HK-2 (cell line): Measurements from ENCODE around the gene ZNF319.

Experiments used
- DNase-seq: peaks from one replicate; pipeline ENCODE4 v3.0.0-alpha.2; 2018; ENCODE audit not compliant: unreplicated experiment

ZNF319 gene

DNA sequence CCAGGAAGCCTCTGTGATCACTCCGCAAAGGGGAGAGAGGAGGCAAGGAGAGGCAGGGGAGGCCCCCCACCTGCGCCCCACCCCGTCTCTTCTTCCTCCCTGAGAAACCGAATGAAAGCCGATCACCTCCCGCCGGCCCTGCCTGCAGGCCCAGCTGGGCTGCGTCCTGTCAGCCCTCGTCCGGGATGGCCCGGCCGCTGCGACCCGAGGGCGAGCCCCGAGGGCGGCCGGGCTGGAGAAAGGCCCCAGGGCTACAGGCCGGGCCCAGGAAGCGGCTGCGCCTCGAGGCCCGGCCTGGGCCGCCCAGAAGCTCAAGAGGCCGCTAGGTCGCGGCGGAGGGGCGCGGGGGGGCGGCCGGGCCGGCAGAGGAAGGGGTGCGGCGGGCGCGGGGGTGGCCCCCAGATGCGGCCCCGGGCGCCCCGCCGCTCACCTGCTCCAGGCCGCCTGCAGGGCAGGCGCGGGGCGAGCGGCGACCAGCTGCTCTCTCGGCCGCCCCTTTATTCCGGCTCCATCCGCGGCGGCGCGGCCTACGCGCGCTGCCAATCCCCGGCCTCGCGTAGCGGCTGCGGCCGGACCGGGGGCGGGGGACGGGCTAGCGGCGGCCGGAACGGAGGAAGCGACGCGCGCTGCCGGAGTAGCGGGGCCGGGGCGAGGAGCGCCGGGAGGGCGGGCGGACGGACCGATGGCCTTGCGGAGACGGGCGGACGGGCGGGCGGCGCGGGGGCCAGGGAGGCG, at the start of gene ZNF319:
Gene ZNF319 (minus strand): TSS at position 702 of the 735 bp plus-strand sequence. CDS start 2,407 bp downstream, outside the sequence.
- no peak for DNase-seq

DNA sequence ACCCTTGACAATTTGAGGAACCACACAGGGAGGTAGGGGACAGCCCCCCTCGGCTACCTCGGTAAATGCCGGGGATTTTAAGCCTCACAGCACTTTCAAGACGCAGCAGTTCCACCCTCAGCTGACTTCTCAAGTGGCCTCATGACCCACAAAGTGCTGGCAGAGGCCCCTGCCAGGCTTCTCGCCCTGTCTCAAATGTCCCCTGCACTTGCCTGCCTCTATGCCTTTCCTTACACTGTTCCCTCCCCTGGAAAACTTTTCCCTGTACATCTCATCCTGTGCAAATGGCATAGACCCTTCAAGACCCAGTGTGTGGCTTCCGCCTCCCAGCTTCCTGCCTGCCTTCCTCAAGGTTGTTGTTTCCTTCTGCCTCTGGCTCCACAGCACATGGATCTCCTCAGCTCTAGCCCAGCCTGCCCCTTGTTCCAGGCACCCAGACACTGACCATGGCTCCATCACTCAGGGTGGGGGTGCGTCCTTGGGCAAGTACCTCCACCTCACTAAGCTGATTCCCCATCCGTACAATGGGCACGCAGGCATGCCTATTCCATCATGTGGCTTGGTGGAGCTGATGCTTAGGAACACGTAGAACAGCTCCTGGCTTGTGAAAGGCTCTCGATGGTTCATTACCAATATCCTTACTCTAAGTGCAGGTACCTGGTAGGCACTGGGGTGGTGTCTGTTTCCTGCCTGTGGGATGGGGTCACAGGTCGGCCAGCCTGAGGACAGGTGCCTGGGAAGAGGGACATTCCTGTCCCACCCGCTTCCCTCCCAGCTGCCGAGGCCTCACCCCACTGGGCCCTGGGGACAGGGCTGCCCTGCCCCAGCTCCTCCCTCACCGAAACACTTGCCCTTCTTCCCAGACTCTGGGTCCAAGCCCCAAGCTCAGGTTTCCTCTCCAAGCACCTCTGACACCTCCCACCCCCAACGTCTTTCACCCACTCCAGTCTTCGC, 49.0 kb upstream of the ZNF319 start:
- DNase-seq, result no peak

- DNase-seq, result no peak
These were observed 48.2 kb upstream of the ZNF319 start for GRCh38 chr16:58048494-58049231.

- no peak for DNase-seq
These were observed 47.3 kb upstream of the ZNF319 start for GRCh38 chr16:58047557-58048348.

DNA sequence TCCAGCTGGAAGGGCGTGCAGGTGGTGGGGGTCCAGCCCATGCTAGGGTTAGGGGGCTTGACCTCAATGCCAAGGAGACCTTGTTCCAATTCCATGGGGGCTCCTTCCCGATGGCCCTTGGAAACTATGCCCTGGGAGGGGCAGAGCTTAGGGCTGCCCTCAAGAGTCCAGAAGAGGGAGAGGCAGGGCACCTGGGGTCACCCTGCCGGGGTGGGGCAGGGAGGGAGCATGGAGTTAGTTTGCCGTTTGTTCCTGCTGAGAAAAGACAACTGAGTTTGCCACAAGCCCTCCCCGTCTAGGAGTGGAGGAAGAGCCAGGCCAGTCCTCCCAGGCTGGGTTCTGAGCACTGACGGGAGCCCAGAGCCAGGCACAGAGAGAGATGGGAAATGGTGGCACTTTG, 46.5 kb upstream of the ZNF319 start:
- DNase-seq, result no peak

DNA sequence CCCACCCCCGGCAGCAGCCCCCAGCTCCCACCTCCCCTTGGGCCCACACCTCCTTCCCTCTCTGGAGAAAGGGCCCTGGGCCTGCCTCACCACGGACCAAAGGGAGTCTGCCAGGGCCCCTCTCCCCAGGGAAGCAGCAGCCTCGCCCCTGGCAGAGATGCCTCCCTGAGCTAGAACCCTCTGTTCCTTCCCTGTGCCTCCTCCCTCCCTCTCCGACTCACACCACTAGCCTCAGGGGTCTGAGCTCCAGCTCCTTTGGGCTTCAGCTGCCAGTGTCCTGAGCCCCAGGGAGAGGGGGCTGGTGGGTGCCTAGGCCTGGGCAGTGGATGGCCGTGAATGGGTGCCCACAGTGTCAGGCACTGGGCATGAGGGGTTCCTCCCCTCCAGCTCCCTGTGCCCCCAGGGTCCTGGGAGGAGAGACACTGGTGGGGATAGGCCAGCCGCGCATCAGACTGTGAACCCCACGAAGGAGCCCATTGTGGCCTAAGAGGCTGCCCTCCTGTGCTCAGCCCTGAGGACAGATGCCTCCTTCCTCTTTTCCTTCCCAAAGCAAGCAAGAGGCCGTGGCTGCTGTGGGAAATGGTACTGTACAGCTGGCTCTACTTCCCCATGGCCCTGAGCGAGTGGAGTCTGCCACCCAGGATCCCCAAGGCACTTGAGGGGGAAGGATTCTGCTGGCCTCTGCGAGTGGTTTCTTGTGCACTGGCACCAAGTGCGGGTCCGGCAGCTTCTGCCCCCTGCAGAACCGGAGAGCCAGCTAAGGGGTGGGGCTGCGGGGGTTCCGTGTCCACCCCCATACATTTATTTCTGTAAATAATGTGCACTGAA, 45.8 kb upstream of the ZNF319 start:
- DNase-seq, result no peak

- DNase-seq, result no peak
These were observed 44.6 kb upstream of the ZNF319 start for GRCh38 chr16:58045096-58045495.

DNA sequence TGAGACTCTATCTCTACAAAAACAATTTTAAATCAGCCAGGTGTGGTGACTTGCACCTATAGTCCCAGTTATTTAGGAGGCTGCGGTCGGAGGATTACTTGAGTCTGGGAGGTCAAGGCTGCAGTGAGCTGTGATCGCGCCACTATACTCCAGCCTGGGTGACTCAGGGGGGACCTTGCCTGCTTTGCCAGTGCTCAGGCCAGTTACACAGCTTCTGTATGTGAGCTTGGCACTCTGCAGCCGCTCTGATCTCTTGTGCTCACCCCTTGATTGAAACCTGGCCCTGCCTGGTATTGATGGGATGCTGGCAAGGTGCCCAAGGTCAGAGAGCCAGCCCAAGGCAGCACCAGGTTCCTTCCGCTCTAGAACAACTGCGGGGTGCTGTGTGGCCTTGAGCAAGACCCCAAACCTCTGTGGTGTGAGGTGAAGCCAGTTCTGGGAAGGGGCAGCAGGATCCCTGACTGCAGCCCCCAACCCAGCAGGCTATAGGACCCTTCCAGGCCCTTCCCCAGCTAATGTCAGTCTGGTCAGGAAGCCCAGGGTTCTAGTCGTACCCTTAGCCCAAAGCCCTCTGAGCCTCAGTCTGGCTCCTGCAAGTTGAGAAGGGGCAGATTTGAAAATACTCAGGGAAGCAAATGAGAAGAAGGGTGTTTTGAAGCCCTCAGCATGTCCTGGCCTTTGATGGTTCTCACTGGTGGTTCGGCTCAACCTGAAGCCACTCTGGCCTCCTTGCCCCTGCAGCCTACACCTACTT, 44.0 kb upstream of the ZNF319 start:
- DNase-seq, result no peak

GRCh38 chr16:58043571-58044155, 43.2 kb upstream of the ZNF319 start:
- no peak for DNase-seq

DNA sequence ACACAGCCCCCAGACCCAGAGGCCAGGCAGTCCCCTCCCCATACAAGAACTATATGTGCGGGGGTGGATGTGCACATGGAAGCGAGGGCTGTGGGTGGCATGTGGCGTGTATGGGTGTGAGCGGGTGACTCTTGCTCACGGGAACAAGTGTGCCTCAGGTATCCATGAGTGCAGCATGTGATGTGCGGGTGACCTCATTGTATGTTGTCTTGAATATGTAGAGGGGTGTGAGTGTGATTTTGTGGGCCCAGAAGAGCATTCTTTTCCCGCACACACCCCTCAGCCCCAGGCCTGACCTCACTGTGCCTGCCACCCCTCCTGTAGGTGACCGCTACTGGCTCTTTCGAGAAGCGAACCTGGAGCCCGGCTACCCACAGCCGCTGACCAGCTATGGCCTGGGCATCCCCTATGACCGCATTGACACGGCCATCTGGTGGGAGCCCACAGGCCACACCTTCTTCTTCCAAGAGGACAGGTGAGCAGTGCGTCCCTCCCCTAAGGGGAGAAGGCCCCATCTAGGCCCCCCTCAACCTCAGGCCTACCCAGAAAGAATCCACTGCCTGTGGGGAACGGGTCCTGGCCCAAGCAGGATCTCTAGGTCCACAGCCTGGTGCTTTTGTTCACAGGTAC, 42.5 kb upstream of the ZNF319 start:
- DNase-seq, result no peak

- no peak for DNase-seq
These were observed 41.8 kb upstream of the ZNF319 start for GRCh38 chr16:58042001-58042885.

- DNase-seq, result no peak
These were observed 41.1 kb upstream of the ZNF319 start for GRCh38 chr16:58041628-58041955.

GRCh38 chr16:58040945-58041627, 40.6 kb upstream of the ZNF319 start:
- no peak for DNase-seq

DNA sequence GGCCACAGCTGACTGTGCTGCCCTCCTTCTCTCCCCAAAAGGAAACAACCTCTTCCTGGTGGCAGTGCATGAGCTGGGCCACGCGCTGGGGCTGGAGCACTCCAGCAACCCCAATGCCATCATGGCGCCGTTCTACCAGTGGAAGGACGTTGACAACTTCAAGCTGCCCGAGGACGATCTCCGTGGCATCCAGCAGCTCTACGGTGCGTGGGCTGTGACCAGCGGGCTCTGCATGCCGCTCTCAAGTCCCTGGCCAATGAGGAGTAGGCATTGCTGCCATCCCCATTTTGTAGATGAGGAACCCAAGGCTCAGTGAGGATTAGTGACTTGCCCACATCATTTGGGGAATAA, 40.0 kb upstream of the ZNF319 start:
- DNase-seq, result no peak

DNA sequence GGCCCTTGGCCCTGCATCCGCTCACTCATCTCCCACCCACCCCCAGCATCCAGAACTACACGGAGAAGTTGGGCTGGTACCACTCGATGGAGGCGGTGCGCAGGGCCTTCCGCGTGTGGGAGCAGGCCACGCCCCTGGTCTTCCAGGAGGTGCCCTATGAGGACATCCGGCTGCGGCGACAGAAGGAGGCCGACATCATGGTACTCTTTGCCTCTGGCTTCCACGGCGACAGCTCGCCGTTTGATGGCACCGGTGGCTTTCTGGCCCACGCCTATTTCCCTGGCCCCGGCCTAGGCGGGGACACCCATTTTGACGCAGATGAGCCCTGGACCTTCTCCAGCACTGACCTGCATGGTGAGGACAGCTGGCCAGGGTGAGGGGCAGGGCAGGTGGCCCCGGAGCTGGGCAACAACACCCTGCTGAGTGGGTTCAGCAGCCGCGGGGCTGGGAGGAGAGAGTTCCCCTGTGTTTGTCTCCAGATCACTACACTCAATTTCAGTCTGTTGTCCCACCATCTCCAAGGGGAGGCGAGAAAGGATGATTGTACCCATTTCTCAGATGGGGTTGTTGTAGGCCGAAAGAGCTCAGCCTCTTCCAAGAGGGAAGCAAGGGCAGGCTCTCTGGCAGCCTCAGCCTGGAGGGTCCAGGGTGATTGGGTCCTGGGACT, 39.5 kb upstream of the ZNF319 start:
- no peak for DNase-seq

DNA sequence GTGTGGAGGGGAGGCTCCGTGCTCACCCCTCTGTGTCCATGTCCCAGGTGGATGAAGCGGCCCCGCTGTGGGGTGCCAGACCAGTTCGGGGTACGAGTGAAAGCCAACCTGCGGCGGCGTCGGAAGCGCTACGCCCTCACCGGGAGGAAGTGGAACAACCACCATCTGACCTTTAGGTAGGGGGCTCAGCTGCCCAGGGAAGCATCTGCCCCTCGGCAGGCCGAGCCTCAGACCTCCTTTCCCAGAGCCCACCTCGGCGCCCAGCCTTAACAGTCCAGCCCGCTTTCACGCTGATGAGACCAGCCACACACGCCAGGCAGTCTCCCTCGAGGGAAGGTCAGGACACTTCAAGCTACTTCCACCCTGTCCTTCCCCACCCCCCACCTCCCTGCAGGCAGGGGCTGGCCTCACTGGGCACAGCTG, 37.8 kb upstream of the ZNF319 start:
- no peak for DNase-seq
